Neural cell (in vitro differentiated cells): ENCODE measurements around the gene CNOT9. TPM values are rescaled to one million over a fixed set of nuclear protein-coding genes. Genes with fewer than 3 reads are reported as not detected.

Source experiments
- H2AFZ ChIP-seq: fragments of 200-600, 300-800 bp; sonication (generic), shearing (Covaris generic); 2 replicates; pipeline ENCODE4 v1.6.0; 2014; ENCODE audit warnings: low read depth, mild to moderate bottlenecking, antibody characterized with exemption, low read length, moderate library complexity
- H3F3A ChIP-seq: fragments of 200-600 bp; shearing (Covaris generic); 2 replicates; pipeline ENCODE4 v1.6.1; 2016; ENCODE audit warnings: mild to moderate bottlenecking, moderate library complexity, mixed read lengths, antibody characterized with exemption, low read length; ENCODE audit not compliant: insufficient read depth, poor library complexity, severe bottlenecking
- H3K27ac ChIP-seq: fragments of 200-600, 300-800 bp; sonication (generic), shearing (Covaris generic); 2 replicates; pipeline ENCODE4 v1.5.1; 2014; ENCODE audit warnings: mild to moderate bottlenecking, low read length, moderate library complexity
- H3K27me3 ChIP-seq: fragments of 300-800, 200-600 bp; sonication (generic), shearing (Covaris generic); 2 replicates; pipeline ENCODE4 v1.6.0; 2014; ENCODE audit warnings: mild to moderate bottlenecking, low read depth, low read length, moderate library complexity; ENCODE audit not compliant: insufficient read depth
- H3K36me3 ChIP-seq: fragments of 300-800, 200-600 bp; sonication (generic), shearing (Covaris generic); 2 replicates; pipeline ENCODE4 v1.5.1; 2014; ENCODE audit warnings: mild to moderate bottlenecking, antibody characterized with exemption, low read length, moderate library complexity; ENCODE audit not compliant: insufficient read depth
- H3K4me2 ChIP-seq: fragments of 300-800, 200-600 bp; sonication (generic), shearing (Covaris generic); 2 replicates; pipeline ENCODE4 v1.6.0; 2014; ENCODE audit warnings: mild to moderate bottlenecking, low read length
- H3K4me3 ChIP-seq: fragments of 300-800, 200-600 bp; sonication (generic), shearing (Covaris generic); 2 replicates; pipeline ENCODE4 v1.5.1; 2014; ENCODE audit warnings: mild to moderate bottlenecking, low read length, moderate library complexity
- H3K79me2 ChIP-seq: fragments of 200-600 bp; shearing (Covaris generic); replicated peaks from 2 replicates; pipeline ENCODE4 v1.6.0; 2014; ENCODE audit warnings: mild to moderate bottlenecking, low read length, moderate library complexity; ENCODE audit not compliant: insufficient read depth
- H3K9ac ChIP-seq: fragments of 300-800, 200-600 bp; sonication (generic), shearing (Covaris generic); 2 replicates; pipeline ENCODE4 v1.6.1; 2016; ENCODE audit warnings: mild to moderate bottlenecking, low read length, mixed read lengths
- H3K9me2 ChIP-seq: fragments of 200-600 bp; shearing (Covaris generic); 2 replicates; pipeline ENCODE4 v1.6.1; 2016; ENCODE audit warnings: mild to moderate bottlenecking, low read length, mixed read lengths; ENCODE audit not compliant: insufficient read depth
- H3K9me3 ChIP-seq: fragments of 200-600, 300-800 bp; sonication (generic), shearing (Covaris generic); 2 replicates; pipeline ENCODE4 v1.6.1; 2016; ENCODE audit warnings: mild to moderate bottlenecking, mixed run types, low read length, moderate library complexity, mixed read lengths
- H4K20me1 ChIP-seq: fragments of 200-600 bp; shearing (Covaris generic); 2 replicates; pipeline ENCODE4 v1.6.1; 2016; ENCODE audit warnings: mild to moderate bottlenecking, mixed run types; ENCODE audit not compliant: insufficient read depth
- EP300 ChIP-seq: fragments of 450-650 bp; conservative IDR thresholded peaks from 2 replicates; pipeline ENCODE4 v1.6.1; 2014; ENCODE audit warnings: antibody characterized with exemption, mild to moderate bottlenecking, moderate library complexity; ENCODE audit not compliant: poor library complexity, severe bottlenecking
- EZH2 ChIP-seq: fragments of 200-600, 300-800 bp; shearing (Covaris generic), sonication (generic); IDR thresholded peaks from 2 replicates; pipeline ENCODE4 v1.6.1; 2014; ENCODE audit warnings: antibody characterized with exemption, low read length, borderline replicate concordance, mild to moderate bottlenecking; ENCODE audit not compliant: insufficient read depth, poor library complexity, severe bottlenecking
- MXI1 ChIP-seq: fragments of 450-650 bp; conservative IDR thresholded peaks from 2 replicates; pipeline ENCODE4 v1.6.1; 2014; ENCODE audit warnings: antibody characterized with exemption, mild to moderate bottlenecking; ENCODE audit not compliant: poor library complexity, severe bottlenecking
- POLR2AphosphoS5 ChIP-seq: IDR thresholded peaks from 2 replicates; pipeline ENCODE4 v1.6.1; 2012
- RAD21 ChIP-seq: fragments of 450-650 bp; conservative IDR thresholded peaks from 2 replicates; pipeline ENCODE4 v1.6.1; 2014; ENCODE audit warnings: antibody characterized with exemption, mild to moderate bottlenecking, moderate library complexity
- SMC3 ChIP-seq: fragments of 450-650 bp; conservative IDR thresholded peaks from 2 replicates; pipeline ENCODE4 v1.6.1; 2014; ENCODE audit warnings: antibody characterized with exemption, mild to moderate bottlenecking, moderate library complexity; ENCODE audit not compliant: poor library complexity
- TAF1 ChIP-seq: IDR thresholded peaks from 2 replicates; pipeline ENCODE4 v1.6.1; 2012; ENCODE audit warnings: low read depth
- polyA plus RNA-seq: library from polyadenylated mRNA; depleted of rRNA; stranded (reverse); fragments of >200 nt; gene quantifications from 2 replicates; pipeline ENCODE4 v1.2.3, GENCODE V29; 2014
- TF ChIP-seq, protein P1 (sequence below): fragments of 450-650 bp; IDR thresholded peaks from 2 replicates; pipeline ENCODE4 v1.5.1; 2014; ENCODE audit warnings: antibody characterized with exemption, mild to moderate bottlenecking, moderate library complexity; ENCODE audit not compliant: poor library complexity, severe bottlenecking
- TF ChIP-seq, protein P2 (sequence below): IDR thresholded peaks from 2 replicates; pipeline ENCODE4 v1.6.1; 2012; ENCODE audit warnings: borderline replicate concordance

Gene CNOT9
- polyA plus RNA-seq, 1 donor from 2014 or later = 72.1 TPM

DNA sequence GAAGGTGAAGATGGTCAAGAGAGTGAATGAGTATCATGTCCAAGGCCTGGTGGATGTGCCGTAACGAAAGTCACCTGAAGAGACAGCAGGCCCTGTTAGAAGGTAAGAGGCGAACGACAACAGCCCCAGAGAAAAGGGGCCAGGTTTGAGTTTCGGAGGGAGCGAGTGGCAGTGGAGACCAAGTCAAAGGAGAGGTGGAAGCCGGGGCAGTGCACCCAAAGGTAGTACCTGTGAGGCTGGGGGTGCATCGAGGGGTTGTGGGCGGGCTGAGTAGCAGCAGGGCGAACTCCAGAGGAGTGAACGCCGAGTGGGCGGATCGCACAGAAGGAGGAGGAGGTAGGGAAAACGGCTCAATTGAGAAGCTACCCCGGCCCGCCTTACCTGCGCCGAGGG, 846 bp upstream of the CNOT9 start:
- no peaks in the 10 kb centered on the region for H3K9me3 ChIP-seq
- no peaks in the 10 kb centered on the region for H3K9me2 ChIP-seq
- H3K4me2 ChIP-seq = peak overlapping the region; percentile 93
- H3K36me3 ChIP-seq = no peaks in the 10 kb centered on the region
- no peaks in the 10 kb centered on the region for H3F3A ChIP-seq
- no peak for TF ChIP-seq POLR2AphosphoS5
- TF ChIP-seq, protein P1, sequence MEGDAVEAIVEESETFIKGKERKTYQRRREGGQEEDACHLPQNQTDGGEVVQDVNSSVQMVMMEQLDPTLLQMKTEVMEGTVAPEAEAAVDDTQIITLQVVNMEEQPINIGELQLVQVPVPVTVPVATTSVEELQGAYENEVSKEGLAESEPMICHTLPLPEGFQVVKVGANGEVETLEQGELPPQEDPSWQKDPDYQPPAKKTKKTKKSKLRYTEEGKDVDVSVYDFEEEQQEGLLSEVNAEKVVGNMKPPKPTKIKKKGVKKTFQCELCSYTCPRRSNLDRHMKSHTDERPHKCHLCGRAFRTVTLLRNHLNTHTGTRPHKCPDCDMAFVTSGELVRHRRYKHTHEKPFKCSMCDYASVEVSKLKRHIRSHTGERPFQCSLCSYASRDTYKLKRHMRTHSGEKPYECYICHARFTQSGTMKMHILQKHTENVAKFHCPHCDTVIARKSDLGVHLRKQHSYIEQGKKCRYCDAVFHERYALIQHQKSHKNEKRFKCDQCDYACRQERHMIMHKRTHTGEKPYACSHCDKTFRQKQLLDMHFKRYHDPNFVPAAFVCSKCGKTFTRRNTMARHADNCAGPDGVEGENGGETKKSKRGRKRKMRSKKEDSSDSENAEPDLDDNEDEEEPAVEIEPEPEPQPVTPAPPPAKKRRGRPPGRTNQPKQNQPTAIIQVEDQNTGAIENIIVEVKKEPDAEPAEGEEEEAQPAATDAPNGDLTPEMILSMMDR = no peak
- TF ChIP-seq, protein P2, sequence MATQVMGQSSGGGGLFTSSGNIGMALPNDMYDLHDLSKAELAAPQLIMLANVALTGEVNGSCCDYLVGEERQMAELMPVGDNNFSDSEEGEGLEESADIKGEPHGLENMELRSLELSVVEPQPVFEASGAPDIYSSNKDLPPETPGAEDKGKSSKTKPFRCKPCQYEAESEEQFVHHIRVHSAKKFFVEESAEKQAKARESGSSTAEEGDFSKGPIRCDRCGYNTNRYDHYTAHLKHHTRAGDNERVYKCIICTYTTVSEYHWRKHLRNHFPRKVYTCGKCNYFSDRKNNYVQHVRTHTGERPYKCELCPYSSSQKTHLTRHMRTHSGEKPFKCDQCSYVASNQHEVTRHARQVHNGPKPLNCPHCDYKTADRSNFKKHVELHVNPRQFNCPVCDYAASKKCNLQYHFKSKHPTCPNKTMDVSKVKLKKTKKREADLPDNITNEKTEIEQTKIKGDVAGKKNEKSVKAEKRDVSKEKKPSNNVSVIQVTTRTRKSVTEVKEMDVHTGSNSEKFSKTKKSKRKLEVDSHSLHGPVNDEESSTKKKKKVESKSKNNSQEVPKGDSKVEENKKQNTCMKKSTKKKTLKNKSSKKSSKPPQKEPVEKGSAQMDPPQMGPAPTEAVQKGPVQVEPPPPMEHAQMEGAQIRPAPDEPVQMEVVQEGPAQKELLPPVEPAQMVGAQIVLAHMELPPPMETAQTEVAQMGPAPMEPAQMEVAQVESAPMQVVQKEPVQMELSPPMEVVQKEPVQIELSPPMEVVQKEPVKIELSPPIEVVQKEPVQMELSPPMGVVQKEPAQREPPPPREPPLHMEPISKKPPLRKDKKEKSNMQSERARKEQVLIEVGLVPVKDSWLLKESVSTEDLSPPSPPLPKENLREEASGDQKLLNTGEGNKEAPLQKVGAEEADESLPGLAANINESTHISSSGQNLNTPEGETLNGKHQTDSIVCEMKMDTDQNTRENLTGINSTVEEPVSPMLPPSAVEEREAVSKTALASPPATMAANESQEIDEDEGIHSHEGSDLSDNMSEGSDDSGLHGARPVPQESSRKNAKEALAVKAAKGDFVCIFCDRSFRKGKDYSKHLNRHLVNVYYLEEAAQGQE = no peak
- TF ChIP-seq TAF1 = no peak
- TF ChIP-seq EZH2 = no peak
- no peak for TF ChIP-seq RAD21
- no peak for TF ChIP-seq SMC3
- no peak for TF ChIP-seq MXI1
- TF ChIP-seq EP300 = no peak
- H4K20me1 ChIP-seq = no peaks in the 10 kb centered on the region
- peak overlapping the region; percentile 83 for H3K9ac ChIP-seq
- peak overlapping the region; percentile 89 for H3K27ac ChIP-seq
- H3K79me2 ChIP-seq = peaks cover 83% of the 10 kb centered on the region
- H3K27me3 ChIP-seq = no peaks in the 10 kb centered on the region
- H2AFZ ChIP-seq = peak overlapping the region; percentile 88
- peak overlapping the region; percentile 67 for H3K4me3 ChIP-seq

DNA sequence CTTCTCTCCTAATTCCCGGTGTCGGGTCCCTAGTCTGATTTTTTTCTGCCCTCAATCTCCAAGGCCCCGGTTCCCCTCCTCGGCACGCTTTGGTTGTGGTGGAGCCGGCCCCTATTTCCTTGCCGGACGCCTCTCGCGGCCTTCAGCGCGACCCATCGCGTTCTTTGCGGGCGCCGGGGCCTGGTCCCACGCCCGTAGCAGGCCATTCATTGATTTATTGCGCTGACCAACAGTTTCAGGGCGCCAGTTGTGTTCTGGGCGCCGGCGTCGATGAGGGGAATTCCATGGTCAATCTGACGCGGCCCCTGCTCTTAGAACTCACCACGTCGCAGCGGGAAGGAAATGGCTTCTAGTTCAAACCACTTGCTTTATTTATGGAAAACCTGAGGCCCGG, 396 bp downstream of the CNOT9 start:
- H3K27me3 ChIP-seq = no peaks in the 10 kb centered on the region
- H3F3A ChIP-seq = no peaks in the 10 kb centered on the region
- H3K36me3 ChIP-seq = no peaks in the 10 kb centered on the region
- peak overlapping the region; percentile 90 for H3K9ac ChIP-seq
- peaks cover 88% of the 10 kb centered on the region for H3K79me2 ChIP-seq
- H3K27ac ChIP-seq = peak overlapping the region; percentile 89
- peak overlapping the region; percentile 60 for H3K4me2 ChIP-seq
- H3K4me3 ChIP-seq = peak overlapping the region; percentile 67
- no peak for TF ChIP-seq EZH2
- TF ChIP-seq SMC3 = no peak
- TF ChIP-seq, protein P2 = no peak
- TF ChIP-seq RAD21 = no peak
- TF ChIP-seq POLR2AphosphoS5 = no peak
- TF ChIP-seq, protein P1 = no peak
- no peak for TF ChIP-seq MXI1
- no peak for TF ChIP-seq EP300
- no peak for TF ChIP-seq TAF1
- H3K9me3 ChIP-seq = no peaks in the 10 kb centered on the region
- peak overlapping the region; percentile 74 for H2AFZ ChIP-seq
- H4K20me1 ChIP-seq = no peaks in the 10 kb centered on the region
- no peaks in the 10 kb centered on the region for H3K9me2 ChIP-seq
